H9 (cell line): ENCODE results near the gene CD72. TPM values are rescaled to one million over a fixed set of nuclear protein-coding genes. Genes with fewer than 3 reads are reported as not detected.

Experiments
- DNase-seq: peaks from one replicate; pipeline ENCODE4 v3.0.0-alpha.2; 2017
- H2AFZ ChIP-seq: one replicate; pipeline ENCODE4 v1.6.1; 2013; ENCODE audit warnings: mild to moderate bottlenecking, low read length, control low read depth, moderate library complexity
- H2AK5ac ChIP-seq: 2 replicates; pipeline ENCODE4 v1.6.1; 2013; ENCODE audit warnings: low read length, control low read depth, mixed read lengths; ENCODE audit not compliant: insufficient read length
- H2BK120ac ChIP-seq: one replicate; pipeline ENCODE4 v1.6.1; 2013; ENCODE audit warnings: low read depth, mild to moderate bottlenecking, low read length, control low read depth, inconsistent platforms; ENCODE audit not compliant: poor library complexity, severe bottlenecking
- H2BK12ac ChIP-seq: 2 replicates; pipeline ENCODE4 v1.6.1; 2013; ENCODE audit warnings: low read length, control low read depth, mixed read lengths, low read depth; ENCODE audit not compliant: insufficient read length
- H2BK15ac ChIP-seq: 2 replicates; pipeline ENCODE4 v1.6.1; 2013; ENCODE audit warnings: low read depth, low read length, control low read depth
- H2BK20ac ChIP-seq: one replicate; pipeline ENCODE4 v1.6.1; 2013; ENCODE audit warnings: low read depth, mild to moderate bottlenecking, low read length, control low read depth, inconsistent platforms; ENCODE audit not compliant: poor library complexity, severe bottlenecking
- H2BK5ac ChIP-seq: 2 replicates; pipeline ENCODE4 v1.6.1; 2013; ENCODE audit warnings: low read length, control low read depth, mixed read lengths; ENCODE audit not compliant: insufficient read length
- H3K14ac ChIP-seq: 2 replicates; pipeline ENCODE4 v1.6.1; 2013; ENCODE audit warnings: low read length, control low read depth; ENCODE audit not compliant: insufficient read depth
- H3K18ac ChIP-seq: 2 replicates; pipeline ENCODE4 v1.6.1; 2013; ENCODE audit warnings: low read depth, mild to moderate bottlenecking, mixed read lengths, low read length, control low read depth; ENCODE audit not compliant: insufficient read length
- H3K23ac ChIP-seq: 2 replicates; pipeline ENCODE4 v1.6.1; 2013; ENCODE audit warnings: low read length, control low read depth, mixed read lengths, low read depth; ENCODE audit not compliant: insufficient read length
- H3K23me2 ChIP-seq: 2 replicates; pipeline ENCODE4 v1.6.1; 2013; ENCODE audit warnings: low read depth, mild to moderate bottlenecking, mixed read lengths, low read length, control low read depth; ENCODE audit not compliant: insufficient read length, poor library complexity, severe bottlenecking
- H3K27ac ChIP-seq: 2 replicates; pipeline ENCODE4 v1.5.1; 2013; ENCODE audit warnings: low read length, control low read depth, mixed read lengths, low read depth; ENCODE audit not compliant: insufficient read length
- H3K27me3 ChIP-seq: 2 replicates; pipeline ENCODE4 v1.6.1; 2013; ENCODE audit warnings: low read length, control low read depth, inconsistent platforms; ENCODE audit not compliant: insufficient read depth
- H3K4ac ChIP-seq: 2 replicates; pipeline ENCODE4 v1.6.1; 2013; ENCODE audit warnings: low read depth, mild to moderate bottlenecking, control low read depth, inconsistent platforms, low read length, moderate library complexity
- H3K4me1 ChIP-seq: 2 replicates; pipeline ENCODE4 v1.6.1; 2013; ENCODE audit warnings: low read length, control low read depth, inconsistent platforms; ENCODE audit not compliant: insufficient read depth
- H3K4me2 ChIP-seq: 2 replicates; pipeline ENCODE4 v1.6.1; 2013; ENCODE audit warnings: low read length, control low read depth, mixed read lengths; ENCODE audit not compliant: insufficient read length, insufficient read depth
- H3K56ac ChIP-seq: 2 replicates; pipeline ENCODE4 v1.6.1; 2013; ENCODE audit warnings: low read depth, mild to moderate bottlenecking, mixed read lengths, low read length, control low read depth; ENCODE audit not compliant: insufficient read length
- H3K79me1 ChIP-seq: 2 replicates; pipeline ENCODE4 v1.6.1; 2013; ENCODE audit warnings: low read depth, mild to moderate bottlenecking, moderate library complexity, low read length, control low read depth, inconsistent platforms; ENCODE audit not compliant: insufficient read depth, poor library complexity, severe bottlenecking
- H3K79me2 ChIP-seq: 2 replicates; pipeline ENCODE4 v1.6.1; 2013; ENCODE audit warnings: low read length, control low read depth, inconsistent platforms; ENCODE audit not compliant: insufficient read depth
- H3K9ac ChIP-seq: 2 replicates; pipeline ENCODE4 v1.6.1; 2013; ENCODE audit warnings: low read length, control low read depth, mixed read lengths; ENCODE audit not compliant: insufficient read length; ENCODE audit errors: extremely low read depth
- H3K9me3 ChIP-seq: one replicate; pipeline ENCODE4 v1.6.1; 2013; ENCODE audit warnings: low read depth, low read length, inconsistent platforms; ENCODE audit not compliant: control insufficient read depth
- H3T11ph ChIP-seq: one replicate; pipeline ENCODE4 v1.6.1; 2013; ENCODE audit warnings: mild to moderate bottlenecking, low read length, control low read depth, inconsistent platforms
- H4K20me1 ChIP-seq: one replicate; pipeline ENCODE4 v1.6.1; 2013; ENCODE audit not compliant: control insufficient read depth, insufficient read length, insufficient read depth
- H4K5ac ChIP-seq: 2 replicates; pipeline ENCODE4 v1.6.1; 2013; ENCODE audit warnings: low read depth, mild to moderate bottlenecking, mixed read lengths, low read length, control low read depth; ENCODE audit not compliant: insufficient read length
- H4K8ac ChIP-seq: replicated peaks from 2 replicates; pipeline ENCODE4 v1.6.1; 2013; ENCODE audit warnings: low read length, control low read depth, mixed read lengths, low read depth; ENCODE audit not compliant: insufficient read length
- H4K91ac ChIP-seq: 2 replicates; pipeline ENCODE4 v1.6.1; 2013; ENCODE audit warnings: low read depth, mild to moderate bottlenecking, moderate library complexity, mixed read lengths, low read length, control low read depth; ENCODE audit not compliant: insufficient read length
- H3K27ac Mint-ChIP-seq, 3 experiments: 2 replicates in 2 of 3; 3 replicates in 1 of 3; pipeline ENCODE4 v1.8.0; 2020 to 2021; ENCODE audit warnings: mixed read lengths in 3 of 3, mild to moderate bottlenecking in 1 of 3, moderate library complexity in 1 of 3
- H3K27me3 Mint-ChIP-seq: 2 replicates; pipeline ENCODE4 v1.8.0; 2021; ENCODE audit warnings: low read depth, mild to moderate bottlenecking, moderate library complexity, mixed read lengths
- H3K36me3 Mint-ChIP-seq, 3 experiments: 2 replicates in 2 of 3; 3 replicates in 1 of 3; pipeline ENCODE4 v1.8.0; 2020 to 2021; ENCODE audit warnings: low read depth in 3 of 3, mixed read lengths in 3 of 3; ENCODE audit not compliant: insufficient read depth in 1 of 3
- H3K4me1 Mint-ChIP-seq, 2 experiments: 2 replicates each; pipeline ENCODE4 v1.8.0; 2020; ENCODE audit warnings: mixed read lengths in 2 of 2
- H3K4me3 Mint-ChIP-seq, 2 experiments: 2 replicates in 1 of 2; 3 replicates in 1 of 2; pipeline ENCODE4 v1.8.0; 2020 to 2021; ENCODE audit warnings: mild to moderate bottlenecking in 2 of 2, mixed read lengths in 2 of 2, moderate library complexity in 1 of 2
- H3K9me3 Mint-ChIP-seq, 2 experiments: 2 replicates in 1 of 2; 3 replicates in 1 of 2; pipeline ENCODE4 v1.8.0; 2020; ENCODE audit warnings: mild to moderate bottlenecking in 2 of 2, mixed read lengths in 2 of 2, moderate library complexity in 1 of 2
- WGBS: extraction: QIAGEN DNeasy Blood & Tissue Kit; methylation state at CpG from one replicate; pipeline ENCODE4 v1.1.7; 2013; ENCODE audit warnings: missing lambda C conversion rate, low lambda C conversion rate, mixed read lengths; ENCODE audit not compliant: insufficient read length; ENCODE audit errors: extremely low coverage; 5-methylcytosine and 5-hydroxymethylcytosine counted together
- total RNA-seq: library from RNA; stranded (reverse); gene quantifications from 2 replicates; pipeline ENCODE4 v1.2.1, GENCODE V29; 2021
- TF ChIP-seq, protein P1 (sequence below): fragments of 200-600 bp; sonication (generic); conservative IDR thresholded peaks from 3 replicates; pipeline ENCODE4 v1.8.0; 2021; ENCODE audit warnings: antibody characterized with exemption, mild to moderate bottlenecking

The CD72 gene
- total RNA-seq, 1 experiment from 2014 or later = 3.9 TPM

DNA sequence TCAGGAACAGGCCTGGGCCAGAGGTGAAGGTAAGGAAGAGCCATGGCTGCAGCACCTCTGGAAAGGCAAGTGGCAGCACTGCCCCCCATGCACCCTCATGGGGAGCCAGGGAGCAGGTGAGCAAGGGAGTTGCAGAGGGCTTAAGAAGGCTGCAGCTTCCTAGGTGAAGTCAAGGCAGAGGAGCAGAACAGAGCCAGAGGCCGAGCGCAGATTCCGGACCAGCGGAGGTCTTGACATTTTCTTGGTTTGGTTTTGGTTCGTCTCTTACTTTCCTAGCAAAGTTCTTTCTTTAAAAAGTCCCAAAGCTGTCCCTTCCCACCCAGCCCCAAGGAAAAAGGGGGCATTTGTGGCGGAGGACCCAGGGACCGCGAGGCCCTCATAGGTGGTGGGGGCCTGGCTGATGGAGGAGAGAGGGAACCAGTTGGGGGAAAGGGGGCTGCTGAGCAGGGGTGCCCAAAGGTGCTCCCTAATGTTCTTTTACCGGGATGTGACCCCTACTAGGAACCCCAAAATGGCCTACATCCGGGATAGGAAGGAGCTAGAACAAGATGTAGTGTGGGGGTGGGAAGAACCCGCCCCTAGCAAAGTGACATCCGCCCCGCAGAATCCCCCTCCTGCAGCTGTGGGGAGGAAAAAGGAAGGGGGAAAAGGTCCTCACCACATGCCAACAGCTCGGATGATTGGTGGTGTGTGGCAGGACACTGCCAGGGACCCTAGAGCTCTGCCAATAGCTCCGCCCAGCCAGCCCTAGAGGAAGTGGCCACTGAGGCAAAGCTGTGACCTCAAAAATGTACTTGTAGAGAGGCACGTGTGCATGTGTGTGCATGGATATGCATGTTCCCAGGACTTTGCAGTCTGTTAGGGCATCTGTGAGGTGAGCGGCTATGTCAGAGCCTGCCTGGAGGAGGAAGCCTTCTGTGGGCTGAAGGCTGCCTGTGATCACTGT is 914 bp upstream of the CD72 start:
- Mint-ChIP-seq H3K4me1 (peaks cover 15 to 18% of the 10 kb centered on the region in 2 experiments), H3K36me3 (no peaks in the 10 kb centered on the region), H3K27ac (no peak overlapping the region), H3K4me3 (no peak overlapping the region; a peak in 1 of 5 replicates), H3K9me3 (no peaks in the 10 kb centered on the region), H3K27me3 (peaks cover 42% of the 10 kb centered on the region)
- H3K9ac ChIP-seq = no peak overlapping the region
- H3K4me2 ChIP-seq = no peak overlapping the region
- no peak overlapping the region for H4K8ac ChIP-seq
- H3K4ac ChIP-seq = no peak overlapping the region
- H2BK20ac ChIP-seq = no peak overlapping the region
- no peaks in the 10 kb centered on the region; the same call in 1 of the 2 replicates for H3K4me1 ChIP-seq
- no peak overlapping the region for H3T11ph ChIP-seq
- H2BK120ac ChIP-seq = no peak overlapping the region
- H4K5ac ChIP-seq = no peak overlapping the region
- H3K56ac ChIP-seq = no peak overlapping the region
- H3K23ac ChIP-seq = no peak overlapping the region
- no peaks in the 10 kb centered on the region for H3K79me1 ChIP-seq
- peaks cover 4% of the 10 kb centered on the region; the same call in 1 of the 2 replicates for H3K27me3 ChIP-seq
- no peaks in the 10 kb centered on the region for H4K20me1 ChIP-seq
- H3K9me3 ChIP-seq = no peaks in the 10 kb centered on the region
- no peak overlapping the region for H3K18ac ChIP-seq
- no peak overlapping the region for H3K27ac ChIP-seq
- H2AK5ac ChIP-seq = no peak overlapping the region
- TF ChIP-seq, protein P1, sequence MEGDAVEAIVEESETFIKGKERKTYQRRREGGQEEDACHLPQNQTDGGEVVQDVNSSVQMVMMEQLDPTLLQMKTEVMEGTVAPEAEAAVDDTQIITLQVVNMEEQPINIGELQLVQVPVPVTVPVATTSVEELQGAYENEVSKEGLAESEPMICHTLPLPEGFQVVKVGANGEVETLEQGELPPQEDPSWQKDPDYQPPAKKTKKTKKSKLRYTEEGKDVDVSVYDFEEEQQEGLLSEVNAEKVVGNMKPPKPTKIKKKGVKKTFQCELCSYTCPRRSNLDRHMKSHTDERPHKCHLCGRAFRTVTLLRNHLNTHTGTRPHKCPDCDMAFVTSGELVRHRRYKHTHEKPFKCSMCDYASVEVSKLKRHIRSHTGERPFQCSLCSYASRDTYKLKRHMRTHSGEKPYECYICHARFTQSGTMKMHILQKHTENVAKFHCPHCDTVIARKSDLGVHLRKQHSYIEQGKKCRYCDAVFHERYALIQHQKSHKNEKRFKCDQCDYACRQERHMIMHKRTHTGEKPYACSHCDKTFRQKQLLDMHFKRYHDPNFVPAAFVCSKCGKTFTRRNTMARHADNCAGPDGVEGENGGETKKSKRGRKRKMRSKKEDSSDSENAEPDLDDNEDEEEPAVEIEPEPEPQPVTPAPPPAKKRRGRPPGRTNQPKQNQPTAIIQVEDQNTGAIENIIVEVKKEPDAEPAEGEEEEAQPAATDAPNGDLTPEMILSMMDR = no peak
- no peaks in the 10 kb centered on the region for H3K79me2 ChIP-seq
- WGBS = no CpG with 5 or more reads among the region's 17 CpGs
- DNase-seq = no peak
- H2BK12ac ChIP-seq = no peak overlapping the region
- no peak overlapping the region for H2AFZ ChIP-seq
- no peak overlapping the region for H4K91ac ChIP-seq
- H2BK5ac ChIP-seq = no peak overlapping the region
- no peak overlapping the region; the same call in 1 of the 2 replicates for H3K14ac ChIP-seq
- H2BK15ac ChIP-seq = no peak overlapping the region
- H3K23me2 ChIP-seq = peaks cover 13% of the 10 kb centered on the region
